ENCODE results near the gene SRRM5. TPM values are rescaled to one million over a fixed set of nuclear protein-coding genes. Genes with fewer than 3 reads are reported as not detected.

Gene SRRM5
- total RNA-seq, 2 donors from 2014 or later, result 0.28 to 0.59 TPM

DNA sequence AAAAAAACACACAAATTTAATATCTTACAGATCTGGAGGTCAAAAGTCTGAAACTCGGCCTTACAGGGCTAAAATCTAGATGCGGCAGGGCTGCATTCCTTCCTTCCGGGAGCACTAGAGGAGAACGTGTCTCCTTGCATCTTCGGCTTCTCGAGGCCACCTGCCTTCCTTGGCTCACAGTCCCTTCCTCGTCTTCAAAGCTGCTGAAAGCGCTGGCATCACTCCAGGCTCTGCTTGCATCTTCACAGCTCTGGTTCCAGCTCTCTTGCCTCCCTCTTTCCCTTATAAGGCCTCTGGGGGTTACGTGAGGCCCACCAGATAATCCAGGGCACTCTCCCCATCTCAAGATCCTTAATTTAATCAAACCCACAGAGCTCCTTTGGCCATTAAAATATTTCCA lies 47.1 kb upstream of the SRRM5 start:
- no peaks in the 10 kb centered on the region for H3K9me3 ChIP-seq
- WGBS, result 60% methylated on average over 9 of the region's 9 CpGs
- intact Hi-C loops (cut with DNase I), result no loop called here
- no peak for DNase-seq (ENCODE audit: low spot score)
- TF ChIP-seq POLR2AphosphoS5 (IDR thresholded peaks at IDR 0.05) (no peak), POLR2A (IDR thresholded peaks at IDR 0.05) (no peak)
- TF ChIP-seq, protein P1, sequence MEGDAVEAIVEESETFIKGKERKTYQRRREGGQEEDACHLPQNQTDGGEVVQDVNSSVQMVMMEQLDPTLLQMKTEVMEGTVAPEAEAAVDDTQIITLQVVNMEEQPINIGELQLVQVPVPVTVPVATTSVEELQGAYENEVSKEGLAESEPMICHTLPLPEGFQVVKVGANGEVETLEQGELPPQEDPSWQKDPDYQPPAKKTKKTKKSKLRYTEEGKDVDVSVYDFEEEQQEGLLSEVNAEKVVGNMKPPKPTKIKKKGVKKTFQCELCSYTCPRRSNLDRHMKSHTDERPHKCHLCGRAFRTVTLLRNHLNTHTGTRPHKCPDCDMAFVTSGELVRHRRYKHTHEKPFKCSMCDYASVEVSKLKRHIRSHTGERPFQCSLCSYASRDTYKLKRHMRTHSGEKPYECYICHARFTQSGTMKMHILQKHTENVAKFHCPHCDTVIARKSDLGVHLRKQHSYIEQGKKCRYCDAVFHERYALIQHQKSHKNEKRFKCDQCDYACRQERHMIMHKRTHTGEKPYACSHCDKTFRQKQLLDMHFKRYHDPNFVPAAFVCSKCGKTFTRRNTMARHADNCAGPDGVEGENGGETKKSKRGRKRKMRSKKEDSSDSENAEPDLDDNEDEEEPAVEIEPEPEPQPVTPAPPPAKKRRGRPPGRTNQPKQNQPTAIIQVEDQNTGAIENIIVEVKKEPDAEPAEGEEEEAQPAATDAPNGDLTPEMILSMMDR (IDR thresholded peaks at IDR 0.05), result no peak
- no peaks in the 10 kb centered on the region for H3K36me3 ChIP-seq
- no peak overlapping the region for H3K27ac ChIP-seq
- H3K27me3 ChIP-seq (replicated peaks; ENCODE audit: insufficient read depth), result no peaks in the 10 kb centered on the region
- no peaks in the 10 kb centered on the region for H3K4me1 ChIP-seq (replicated peaks)
- no peak overlapping the region for H3K4me3 ChIP-seq

DNA sequence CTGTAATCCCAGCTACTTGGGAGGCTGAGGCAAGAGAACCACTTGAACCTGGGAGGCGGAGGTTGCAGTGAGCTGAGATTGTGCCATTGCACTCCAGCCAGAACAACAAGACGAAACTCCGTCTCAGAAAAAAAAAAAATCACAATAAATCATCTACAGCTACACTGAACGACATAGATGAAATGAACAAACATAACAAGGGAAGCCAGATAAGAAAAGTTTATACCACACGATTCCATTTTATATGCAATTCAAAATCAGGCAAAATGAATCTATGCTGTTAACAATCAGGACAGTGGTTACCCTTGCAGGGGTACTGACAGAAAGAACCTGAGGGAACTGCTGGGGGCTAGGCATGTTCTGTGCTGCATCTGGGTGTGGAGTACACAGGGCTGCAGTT lies 42.2 kb upstream of the SRRM5 start:
- Histone ChIP-seq H3K27me3 (replicated peaks; ENCODE audit: insufficient read depth) (no peaks in the 10 kb centered on the region), H3K9me3 (no peaks in the 10 kb centered on the region), H3K27ac (no peak overlapping the region), H3K4me1 (replicated peaks) (no peaks in the 10 kb centered on the region), H3K36me3 (no peaks in the 10 kb centered on the region), H3K4me3 (no peak overlapping the region)
- DNase-seq (ENCODE audit: low spot score), result no peak
- TF ChIP-seq POLR2AphosphoS5 (IDR thresholded peaks at IDR 0.05) (no peak), POLR2A (IDR thresholded peaks at IDR 0.05) (no peak)
- TF ChIP-seq, protein P1 (IDR thresholded peaks at IDR 0.05), result no peak
- intact Hi-C loops (cut with DNase I), result no loop called here
- WGBS, result 82% methylated on average over 5 of the region's 5 CpGs

DNA sequence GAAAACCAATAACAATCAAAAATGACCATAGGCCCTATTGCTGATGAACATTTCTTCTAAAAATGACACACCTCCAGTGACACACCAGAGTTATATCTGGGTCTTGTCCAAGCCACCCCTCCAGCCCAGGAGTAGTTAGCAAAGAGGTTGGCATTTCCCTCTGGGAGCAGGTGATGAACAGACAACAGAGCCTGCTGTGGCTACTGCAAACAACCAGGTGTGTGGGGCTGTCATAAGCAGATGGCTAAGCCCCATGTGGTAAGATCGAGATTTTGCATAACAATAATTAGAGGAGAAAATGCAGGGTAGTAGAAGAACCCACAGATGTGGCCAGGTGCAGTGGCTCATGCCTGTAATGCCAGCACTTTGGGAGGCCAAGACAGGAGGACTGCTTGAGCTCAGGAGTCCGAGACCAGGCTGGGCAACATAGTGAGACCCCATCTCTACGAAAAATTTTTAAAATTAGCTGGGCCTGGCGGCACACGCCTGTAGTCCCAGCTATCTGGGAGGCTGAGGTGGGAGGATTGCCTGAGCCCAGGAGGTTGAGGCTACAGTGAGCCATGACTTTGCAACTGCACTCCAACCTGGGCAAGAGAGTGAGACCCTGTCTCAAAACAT lies 41.6 kb upstream of the SRRM5 start:
- no peak overlapping the region for H3K4me3 ChIP-seq
- no peaks in the 10 kb centered on the region for H3K36me3 ChIP-seq
- H3K4me1 ChIP-seq (replicated peaks), result no peaks in the 10 kb centered on the region
- TF ChIP-seq POLR2AphosphoS5 (IDR thresholded peaks at IDR 0.05), result no peak
- TF ChIP-seq POLR2A (IDR thresholded peaks at IDR 0.05), result no peak
- TF ChIP-seq, protein P1 (IDR thresholded peaks at IDR 0.05), result no peak
- H3K27ac ChIP-seq, result no peak overlapping the region
- intact Hi-C loops (cut with DNase I), result no loop called here
- WGBS, result 89% methylated on average over 5 of the region's 5 CpGs
- H3K9me3 ChIP-seq, result no peaks in the 10 kb centered on the region
- H3K27me3 ChIP-seq (replicated peaks; ENCODE audit: insufficient read depth), result no peaks in the 10 kb centered on the region
- no peak for DNase-seq (ENCODE audit: low spot score)

DNA sequence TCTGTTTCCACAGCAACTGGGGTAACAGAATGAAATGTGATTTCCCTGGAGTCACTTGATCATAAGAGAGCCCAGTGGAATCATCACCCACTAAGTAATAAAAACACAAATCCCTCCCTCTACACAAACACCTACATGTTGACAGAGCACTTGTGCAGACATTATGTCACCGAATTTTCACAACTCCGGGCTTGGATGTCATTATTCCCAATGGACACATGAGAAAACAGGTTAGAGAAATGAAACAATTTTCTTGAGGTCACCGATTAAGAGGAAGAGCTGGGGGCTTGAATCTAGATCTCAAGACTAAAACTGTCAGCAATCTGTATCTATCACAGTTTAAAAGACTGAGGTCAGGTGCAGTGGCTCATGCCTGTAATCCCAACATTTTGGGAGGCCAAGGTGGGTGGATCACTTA lies 39.7 kb upstream of the SRRM5 start:
- DNase-seq (ENCODE audit: low spot score), result no peak
- H3K4me1 ChIP-seq (replicated peaks), result no peaks in the 10 kb centered on the region
- WGBS, result 52% methylated on average over 3 of the region's 3 CpGs
- H3K36me3 ChIP-seq, result no peaks in the 10 kb centered on the region
- H3K27ac ChIP-seq, result no peak overlapping the region
- no peaks in the 10 kb centered on the region for H3K27me3 ChIP-seq (replicated peaks; ENCODE audit: insufficient read depth)
- intact Hi-C loops (cut with DNase I), result no loop called here
- TF ChIP-seq, protein P1 (IDR thresholded peaks at IDR 0.05), result no peak
- TF ChIP-seq POLR2AphosphoS5 (IDR thresholded peaks at IDR 0.05) (no peak), POLR2A (IDR thresholded peaks at IDR 0.05) (no peak)
- H3K9me3 ChIP-seq, result no peaks in the 10 kb centered on the region
- H3K4me3 ChIP-seq, result no peak overlapping the region
